ENCODE measurements around the gene ARHGAP22. TPM values are rescaled to one million over a fixed set of nuclear protein-coding genes. Genes with fewer than 3 reads are reported as not detected.

ARHGAP22 gene
- total and polyA plus RNA-seq, 11 donors: 1.1 to 9.5 (median 2.8) TPM

- Histone ChIP-seq H3K27me3 (no peaks in the 10 kb centered on the region), H3K9me3 (no peaks in the 10 kb centered on the region), H3K36me3 (peaks cover 0 to 12% (median 0%) of the 10 kb centered on the region in 9 donors), H3K27ac (no peak overlapping the region), H3K4me1 (no peaks in the 10 kb centered on the region), H3K4me3 (no peak overlapping the region)
- ATAC-seq (no peak), DNase-seq (no peak)
- intact Hi-C loops (cut with DNase I): loop anchor here in 3 of 10 donors (5.0 to 10.0 kb wide), 3 partner anchors 47 to 207 kb away; no protein-coding TSS in a partner anchor
- TF ChIP-seq, protein P1, sequence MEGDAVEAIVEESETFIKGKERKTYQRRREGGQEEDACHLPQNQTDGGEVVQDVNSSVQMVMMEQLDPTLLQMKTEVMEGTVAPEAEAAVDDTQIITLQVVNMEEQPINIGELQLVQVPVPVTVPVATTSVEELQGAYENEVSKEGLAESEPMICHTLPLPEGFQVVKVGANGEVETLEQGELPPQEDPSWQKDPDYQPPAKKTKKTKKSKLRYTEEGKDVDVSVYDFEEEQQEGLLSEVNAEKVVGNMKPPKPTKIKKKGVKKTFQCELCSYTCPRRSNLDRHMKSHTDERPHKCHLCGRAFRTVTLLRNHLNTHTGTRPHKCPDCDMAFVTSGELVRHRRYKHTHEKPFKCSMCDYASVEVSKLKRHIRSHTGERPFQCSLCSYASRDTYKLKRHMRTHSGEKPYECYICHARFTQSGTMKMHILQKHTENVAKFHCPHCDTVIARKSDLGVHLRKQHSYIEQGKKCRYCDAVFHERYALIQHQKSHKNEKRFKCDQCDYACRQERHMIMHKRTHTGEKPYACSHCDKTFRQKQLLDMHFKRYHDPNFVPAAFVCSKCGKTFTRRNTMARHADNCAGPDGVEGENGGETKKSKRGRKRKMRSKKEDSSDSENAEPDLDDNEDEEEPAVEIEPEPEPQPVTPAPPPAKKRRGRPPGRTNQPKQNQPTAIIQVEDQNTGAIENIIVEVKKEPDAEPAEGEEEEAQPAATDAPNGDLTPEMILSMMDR (IDR thresholded peaks at IDR 0.05): no peak
- TF ChIP-seq POLR2A (IDR thresholded peaks at IDR 0.05): no peak
- whole genome bisulfite sequencing, 4 donors: 94 to 96% (median 95%) methylated on average over 9 to 11 of the region's 11 CpGs
These were observed 157.3 kb downstream of the ARHGAP22 start for GRCh38 chr10:48447356-48448215.

DNA sequence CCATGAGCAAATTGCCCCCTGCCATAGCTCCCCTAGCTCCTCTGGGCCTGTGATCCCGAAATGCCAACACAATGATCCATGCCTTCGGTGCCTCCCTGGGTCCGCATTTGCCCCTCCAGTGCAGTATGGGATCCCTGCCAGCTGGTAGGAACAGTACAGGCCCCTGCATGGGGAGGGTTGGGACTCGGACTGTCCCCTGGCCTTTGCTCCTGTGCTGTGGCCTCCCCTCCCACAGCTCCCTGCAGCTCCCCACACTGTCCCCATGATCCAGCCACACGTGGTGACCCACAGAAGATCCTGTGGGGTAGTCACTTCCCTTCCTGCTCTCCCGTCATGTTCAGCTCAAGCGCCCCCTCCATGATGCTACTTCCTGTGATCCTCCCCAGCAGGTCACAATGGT, 158.1 kb downstream of the ARHGAP22 start:
- Histone ChIP-seq H3K36me3 (peaks cover 0 to 10% (median 0%) of the 10 kb centered on the region in 9 donors), H3K27me3 (no peaks in the 10 kb centered on the region), H3K9me3 (no peaks in the 10 kb centered on the region), H3K27ac (no peak overlapping the region), H3K4me1 (no peaks in the 10 kb centered on the region), H3K4me3 (no peak overlapping the region)
- 82 to 89% (median 85%) methylated on average over 7 of the region's 7 CpGs for WGBS, 4 donors
- TF ChIP-seq POLR2A (IDR thresholded peaks at IDR 0.05): no peak
- TF ChIP-seq, protein P1 (IDR thresholded peaks at IDR 0.05): no peak
- DNase-seq (peak in 2 of 5 donors; percentile 14 to 56), ATAC-seq (no peak)
- intact Hi-C loops (cut with DNase I): loop anchor here in 3 of 10 donors (5.0 to 10.0 kb wide), 3 partner anchors 48 to 208 kb away; no protein-coding TSS in a partner anchor

DNA sequence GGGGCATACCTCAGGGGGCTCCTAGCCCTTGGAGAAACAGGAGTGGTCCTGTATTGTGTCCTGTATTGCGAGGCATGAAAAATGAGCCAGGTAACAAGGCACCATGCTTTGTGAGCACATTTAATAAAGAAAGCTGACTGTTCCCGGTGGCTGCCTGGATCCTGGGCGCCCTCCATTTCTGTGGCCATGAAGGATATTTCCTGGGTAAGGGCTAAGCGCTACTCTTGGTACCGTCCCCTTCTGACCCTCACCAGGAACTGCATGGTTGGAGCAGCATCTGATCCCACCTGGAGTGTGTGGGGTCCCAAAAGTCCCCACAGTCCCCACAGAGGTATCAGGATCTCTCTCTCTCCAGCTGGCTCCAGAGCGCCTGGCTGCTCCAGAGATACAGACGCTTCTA, 158.9 kb downstream of the ARHGAP22 start:
- Histone ChIP-seq H3K36me3 (peaks cover 0 to 10% (median 0%) of the 10 kb centered on the region in 9 donors), H3K27me3 (no peaks in the 10 kb centered on the region), H3K4me1 (no peaks in the 10 kb centered on the region), H3K9me3 (no peaks in the 10 kb centered on the region), H3K27ac (no peak overlapping the region), H3K4me3 (no peak overlapping the region)
- 67 to 94% (median 86%) methylated on average over 3 to 7 of the region's 7 CpGs for WGBS, 4 donors
- TF ChIP-seq POLR2A (IDR thresholded peaks at IDR 0.05): no peak
- TF ChIP-seq, protein P1 (IDR thresholded peaks at IDR 0.05): no peak
- DNase-seq (peak in 1 of 5 donors; percentile 13), ATAC-seq (no peak)
- intact Hi-C loops (cut with DNase I): loop anchor here in 3 of 10 donors (5.0 to 10.0 kb wide), 3 partner anchors 49 to 209 kb away; no protein-coding TSS in a partner anchor

Measured in heart left ventricle (tissue), 16 donors.